KMS-11 (cell line): ENCODE measurements around the gene UNKL.

Source experiments
- H2AFZ ChIP-seq: fragments of 200-600 bp; sonication (generic); 2 replicates; pipeline ENCODE4 v1.6.1; 2016; ENCODE audit warnings: antibody characterized with exemption, mixed run types, low read depth
- H3K27ac ChIP-seq: fragments of 200-600 bp; sonication (generic); 2 replicates; pipeline ENCODE4 v1.6.1; 2016; ENCODE audit warnings: mild to moderate bottlenecking, mixed run types
- H3K27me3 ChIP-seq: fragments of 200-600 bp; sonication (generic); 2 replicates; pipeline ENCODE4 v1.6.1; 2017; ENCODE audit warnings: mild to moderate bottlenecking, low read depth, mixed run types, moderate library complexity; ENCODE audit not compliant: insufficient read depth
- H3K36me3 ChIP-seq: fragments of 200-600 bp; sonication (generic); 2 replicates; pipeline ENCODE4 v1.6.1; 2017; ENCODE audit warnings: mild to moderate bottlenecking, mixed run types; ENCODE audit not compliant: insufficient read depth
- H3K4me1 ChIP-seq: fragments of 200-600 bp; sonication (generic); 2 replicates; pipeline ENCODE4 v1.6.1; 2016; ENCODE audit warnings: mild to moderate bottlenecking, low read depth, mixed run types; ENCODE audit not compliant: poor library complexity, severe bottlenecking
- H3K4me2 ChIP-seq: fragments of 200-600 bp; sonication (generic); 2 replicates; pipeline ENCODE4 v1.7.0; 2016; ENCODE audit warnings: mild to moderate bottlenecking, mixed run types
- H3K4me3 ChIP-seq: fragments of 200-600 bp; sonication (generic); IDR thresholded peaks from 2 replicates; pipeline ENCODE4 v1.6.1; 2017; ENCODE audit warnings: low read depth, low read length, mixed read lengths; ENCODE audit not compliant: insufficient read depth
- H3K79me2 ChIP-seq: fragments of 200-600 bp; sonication (generic); 2 replicates; pipeline ENCODE4 v1.6.1; 2016; ENCODE audit warnings: low read depth, mixed run types; ENCODE audit not compliant: insufficient read depth
- H3K9ac ChIP-seq: fragments of 200-600 bp; sonication (generic); 2 replicates; pipeline ENCODE4 v1.6.1; 2016; ENCODE audit warnings: mild to moderate bottlenecking, mixed run types
- H4K20me1 ChIP-seq: fragments of 200-600 bp; sonication (generic); 2 replicates; pipeline ENCODE4 v1.6.1; 2016; ENCODE audit warnings: mild to moderate bottlenecking, mixed run types; ENCODE audit not compliant: insufficient read depth
- TF ChIP-seq, protein P1 (sequence below): fragments of 200-600 bp; sonication (generic); conservative IDR thresholded peaks from 2 replicates; pipeline ENCODE4 v1.6.1; 2017; ENCODE audit warnings: low read depth, mild to moderate bottlenecking, antibody characterized with exemption, low read length, moderate library complexity, mixed read lengths

The UNKL gene

DNA sequence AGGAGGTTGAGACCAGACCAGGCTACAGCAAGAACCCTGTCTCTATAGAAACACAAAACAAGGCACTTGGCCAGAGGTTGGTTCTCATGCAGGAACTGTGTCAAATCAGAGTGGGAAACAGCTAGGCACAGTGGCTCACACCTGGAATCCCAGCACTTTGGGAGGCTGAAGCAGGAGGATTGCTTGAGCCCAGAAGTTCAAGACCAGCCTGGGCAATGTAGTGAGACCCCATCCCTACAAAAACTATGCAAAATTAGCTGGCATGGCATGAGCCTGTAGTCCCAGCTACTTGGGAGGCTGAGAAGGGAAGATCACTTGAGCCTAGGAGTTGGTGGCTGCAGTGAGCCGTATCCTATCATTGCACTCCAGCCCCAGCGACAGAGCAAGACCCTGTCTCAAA is 1.7 kb downstream of the UNKL start:
- Histone ChIP-seq H3K4me2 (no peak overlapping the region; the same call in 1 of the 2 replicates), H4K20me1 (no peaks in the 10 kb centered on the region), H2AFZ (no peak overlapping the region), H3K27ac (no peak overlapping the region), H3K4me3 (no peak overlapping the region), H3K27me3 (no peaks in the 10 kb centered on the region), H3K79me2 (peaks cover 55% of the 10 kb centered on the region), H3K36me3 (no peaks in the 10 kb centered on the region), H3K9ac (no peak overlapping the region), H3K4me1 (peaks cover 16% of the 10 kb centered on the region)
- TF ChIP-seq, protein P1, sequence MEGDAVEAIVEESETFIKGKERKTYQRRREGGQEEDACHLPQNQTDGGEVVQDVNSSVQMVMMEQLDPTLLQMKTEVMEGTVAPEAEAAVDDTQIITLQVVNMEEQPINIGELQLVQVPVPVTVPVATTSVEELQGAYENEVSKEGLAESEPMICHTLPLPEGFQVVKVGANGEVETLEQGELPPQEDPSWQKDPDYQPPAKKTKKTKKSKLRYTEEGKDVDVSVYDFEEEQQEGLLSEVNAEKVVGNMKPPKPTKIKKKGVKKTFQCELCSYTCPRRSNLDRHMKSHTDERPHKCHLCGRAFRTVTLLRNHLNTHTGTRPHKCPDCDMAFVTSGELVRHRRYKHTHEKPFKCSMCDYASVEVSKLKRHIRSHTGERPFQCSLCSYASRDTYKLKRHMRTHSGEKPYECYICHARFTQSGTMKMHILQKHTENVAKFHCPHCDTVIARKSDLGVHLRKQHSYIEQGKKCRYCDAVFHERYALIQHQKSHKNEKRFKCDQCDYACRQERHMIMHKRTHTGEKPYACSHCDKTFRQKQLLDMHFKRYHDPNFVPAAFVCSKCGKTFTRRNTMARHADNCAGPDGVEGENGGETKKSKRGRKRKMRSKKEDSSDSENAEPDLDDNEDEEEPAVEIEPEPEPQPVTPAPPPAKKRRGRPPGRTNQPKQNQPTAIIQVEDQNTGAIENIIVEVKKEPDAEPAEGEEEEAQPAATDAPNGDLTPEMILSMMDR: no peak

DNA sequence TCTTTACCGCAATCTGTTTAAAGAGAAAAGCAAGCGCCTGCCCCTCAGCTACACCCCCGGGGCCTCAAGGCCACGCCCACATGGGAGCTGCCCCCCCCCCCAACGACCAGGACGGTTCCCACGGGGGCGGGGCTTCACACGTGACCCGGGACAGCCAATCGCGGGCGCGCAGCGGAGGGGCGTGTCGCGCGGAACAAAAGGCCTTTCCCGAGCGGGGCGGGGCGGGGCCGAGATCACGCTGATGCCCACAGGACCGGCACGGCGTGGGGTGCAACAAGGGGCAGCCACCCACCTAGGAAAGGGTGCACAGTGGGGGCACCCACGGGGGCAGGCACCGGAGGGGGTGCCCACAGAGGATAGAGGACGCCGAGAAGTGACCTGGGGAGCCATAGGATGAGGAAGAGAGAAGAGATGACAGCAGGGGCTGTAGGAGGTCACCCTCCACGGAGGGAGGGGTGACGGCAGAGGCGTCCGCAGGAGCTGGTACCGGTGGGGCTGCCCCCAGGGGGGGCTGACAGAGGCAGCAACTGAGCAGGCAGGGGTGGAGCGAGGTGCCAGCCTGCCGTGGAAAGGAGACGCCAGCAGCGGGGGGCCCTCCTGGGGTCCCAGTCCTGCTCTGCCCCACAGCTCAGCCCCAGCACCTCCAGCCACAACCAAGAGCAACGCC is 6.2 kb downstream of the UNKL start:
- no peak overlapping the region for H3K4me3 ChIP-seq
- no peaks in the 10 kb centered on the region for H3K36me3 ChIP-seq
- no peaks in the 10 kb centered on the region for H3K27me3 ChIP-seq
- H4K20me1 ChIP-seq: no peaks in the 10 kb centered on the region
- H2AFZ ChIP-seq: no peak overlapping the region
- TF ChIP-seq, protein P1: no peak
- no peak overlapping the region for H3K9ac ChIP-seq
- H3K4me1 ChIP-seq: peaks cover 6% of the 10 kb centered on the region
- no peak overlapping the region for H3K27ac ChIP-seq
- H3K4me2 ChIP-seq: no peak overlapping the region
- peaks cover 71% of the 10 kb centered on the region for H3K79me2 ChIP-seq

- H3K27ac ChIP-seq: no peak overlapping the region
- no peak overlapping the region for H3K9ac ChIP-seq
These were observed 6.8 kb downstream of the UNKL start for GRCh38 chr16:1407753-1408152.

DNA sequence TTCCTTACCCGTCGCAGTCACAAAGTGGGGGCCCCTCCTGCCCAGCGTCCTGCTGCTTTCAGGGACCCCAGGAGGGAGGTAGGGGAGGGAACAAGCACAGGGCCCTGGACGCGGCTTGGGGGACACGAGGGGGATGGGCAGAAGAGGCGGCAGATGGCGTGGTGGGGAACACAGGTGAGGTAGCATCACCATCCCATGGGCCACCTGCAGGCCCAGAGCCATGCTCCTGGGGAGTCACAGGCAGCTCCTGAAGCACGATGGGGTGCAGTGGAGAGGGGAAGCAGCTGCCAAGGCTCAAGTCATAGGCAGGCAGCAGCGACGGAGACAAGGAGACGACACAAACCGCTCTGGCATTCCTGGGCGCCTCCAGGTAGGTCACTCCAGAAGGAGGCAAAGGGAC is 10.8 kb downstream of the UNKL start:
- H3K4me3 ChIP-seq: no peak overlapping the region
- no peaks in the 10 kb centered on the region for H3K27me3 ChIP-seq
- H4K20me1 ChIP-seq: no peaks in the 10 kb centered on the region
- TF ChIP-seq, protein P1: no peak
- no peaks in the 10 kb centered on the region for H3K4me1 ChIP-seq
- H3K9ac ChIP-seq: no peak overlapping the region
- no peak overlapping the region for H3K4me2 ChIP-seq
- H3K27ac ChIP-seq: no peak overlapping the region
- H3K36me3 ChIP-seq: no peaks in the 10 kb centered on the region
- H2AFZ ChIP-seq: no peak overlapping the region
- H3K79me2 ChIP-seq: peaks cover 35% of the 10 kb centered on the region; the same call in 1 of the 2 replicates

More at GRCh38 chr16:1407753-1408152, 6.8 kb downstream of the UNKL start:
- H2AFZ ChIP-seq: no peak overlapping the region
- no peaks in the 10 kb centered on the region for H4K20me1 ChIP-seq
- H3K79me2 ChIP-seq: peaks cover 66% of the 10 kb centered on the region
- no peak overlapping the region for H3K4me2 ChIP-seq
- TF ChIP-seq, protein P1: no peak
- H3K36me3 ChIP-seq: no peaks in the 10 kb centered on the region
- H3K27me3 ChIP-seq: no peaks in the 10 kb centered on the region
- H3K4me3 ChIP-seq: no peak overlapping the region
- peaks cover 3% of the 10 kb centered on the region for H3K4me1 ChIP-seq
